SIG-M5 (cell line): ENCODE measurements around the gene PRSS53.

Experiments used
- DNase-seq: peaks from one replicate; lab custom pipeline; 2025; lab: John Stamatoyannopoulos, UW

The PRSS53 gene

GRCh38 chr16:31043898-31044481 lies 44.8 kb downstream of the PRSS53 start:
- no peak for DNase-seq

- no peak for DNase-seq
Observed at GRCh38 chr16:31043352-31043751, 45.4 kb downstream of the PRSS53 start.

- no peak for DNase-seq
Observed at GRCh38 chr16:31042866-31043265, 45.9 kb downstream of the PRSS53 start.

- DNase-seq: no peak
Observed at GRCh38 chr16:31038993-31039392, 49.8 kb downstream of the PRSS53 start.

GRCh38 chr16:31036691-31037090 lies 52.1 kb downstream of the PRSS53 start:
- DNase-seq: no peak

GRCh38 chr16:31033709-31034492 lies 54.8 kb downstream of the PRSS53 start:
- DNase-seq: no peak
